ENCODE data around the gene LGALS7B.
"Not testable (repeated sequence)": the region's sequence is repeated elsewhere in the genome, so short reads cannot be mapped to it uniquely, and the experiment has no call there.

The LGALS7B gene

GRCh38 chr19:38819231-38819920 is 30.4 kb downstream of the LGALS7B start:
- no peak for DNase-seq (ENCODE audit: low read depth in 2 of 2)

DNA sequence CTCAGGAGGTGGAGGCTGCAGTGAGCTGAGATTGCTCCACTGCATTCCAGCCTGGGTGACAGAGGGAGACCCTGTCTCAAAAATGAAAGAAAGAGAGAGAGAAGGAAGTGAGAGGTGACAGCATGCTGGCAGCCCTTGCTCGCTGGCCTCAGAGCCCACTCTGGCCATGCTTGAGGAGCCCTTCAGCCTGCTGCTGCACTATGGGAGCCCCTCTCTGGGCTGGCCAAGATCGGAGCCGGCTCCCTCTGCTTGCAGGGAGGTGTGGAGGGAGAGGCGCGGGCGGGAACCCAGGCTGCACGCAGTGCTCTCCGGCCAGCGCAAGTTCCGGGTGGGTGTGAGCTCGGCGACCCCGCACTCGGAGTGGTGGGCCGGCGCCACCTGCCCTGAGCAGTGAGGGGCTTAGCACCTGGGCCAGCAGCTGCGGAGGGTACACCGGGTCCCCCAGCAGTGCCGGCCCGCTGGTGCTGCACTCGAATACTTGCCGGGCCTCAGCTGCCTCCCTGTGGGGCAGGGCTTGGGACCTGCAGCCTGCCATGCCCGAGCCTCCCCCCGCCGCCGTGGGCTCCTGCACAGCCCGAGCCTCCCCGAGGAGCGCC is 32.3 kb downstream of the LGALS7B start:
- not testable (repeated sequence) for DNase-seq (ENCODE audit: low read depth in 2 of 2)

DNA sequence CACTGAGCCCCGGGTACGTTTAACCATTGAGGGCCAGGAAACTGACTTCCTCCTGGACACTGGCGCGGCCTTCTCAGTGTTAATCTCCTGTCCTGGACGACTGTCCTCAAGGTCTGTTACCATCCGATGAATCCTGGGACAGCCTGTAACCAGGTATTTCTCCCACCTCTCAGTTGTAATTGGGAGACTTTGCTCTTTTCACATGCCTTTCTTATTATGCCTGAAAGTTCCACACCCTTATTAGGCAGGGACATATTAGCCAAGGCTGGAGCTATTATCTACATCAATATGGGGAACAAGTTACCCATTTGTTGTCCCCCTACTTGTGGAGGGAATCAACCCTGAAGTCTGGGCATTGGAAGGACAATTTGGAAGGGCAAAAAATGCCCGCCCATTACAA is 36.9 kb downstream of the LGALS7B start:
- DNase-seq (ENCODE audit: low read depth in 2 of 2), result not testable (repeated sequence)

- DNase-seq (ENCODE audit: low read depth in 2 of 2), result no peak
These were observed 38.0 kb downstream of the LGALS7B start for GRCh38 chr19:38826856-38827551.

DNA sequence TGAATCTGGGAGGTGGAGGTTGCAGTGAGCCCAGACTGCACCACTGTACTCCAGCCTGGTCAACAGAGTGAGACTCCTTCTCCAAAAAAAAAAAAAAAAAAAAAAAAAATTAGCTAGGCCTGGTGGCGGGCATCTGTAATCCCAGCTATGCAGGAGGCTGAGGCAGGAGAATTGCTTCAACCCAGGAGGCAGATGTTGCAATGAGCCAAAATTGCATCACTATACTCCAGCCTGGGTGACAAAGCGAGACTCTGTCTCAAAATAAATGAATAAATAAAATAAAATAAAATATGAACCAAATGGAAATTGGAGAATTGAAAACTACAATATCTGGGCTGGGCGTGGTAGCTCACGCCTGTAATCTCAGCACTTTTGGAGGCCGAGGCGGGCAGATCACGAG is 40.2 kb downstream of the LGALS7B start:
- not testable (repeated sequence) for DNase-seq (ENCODE audit: low read depth in 2 of 2)

DNA sequence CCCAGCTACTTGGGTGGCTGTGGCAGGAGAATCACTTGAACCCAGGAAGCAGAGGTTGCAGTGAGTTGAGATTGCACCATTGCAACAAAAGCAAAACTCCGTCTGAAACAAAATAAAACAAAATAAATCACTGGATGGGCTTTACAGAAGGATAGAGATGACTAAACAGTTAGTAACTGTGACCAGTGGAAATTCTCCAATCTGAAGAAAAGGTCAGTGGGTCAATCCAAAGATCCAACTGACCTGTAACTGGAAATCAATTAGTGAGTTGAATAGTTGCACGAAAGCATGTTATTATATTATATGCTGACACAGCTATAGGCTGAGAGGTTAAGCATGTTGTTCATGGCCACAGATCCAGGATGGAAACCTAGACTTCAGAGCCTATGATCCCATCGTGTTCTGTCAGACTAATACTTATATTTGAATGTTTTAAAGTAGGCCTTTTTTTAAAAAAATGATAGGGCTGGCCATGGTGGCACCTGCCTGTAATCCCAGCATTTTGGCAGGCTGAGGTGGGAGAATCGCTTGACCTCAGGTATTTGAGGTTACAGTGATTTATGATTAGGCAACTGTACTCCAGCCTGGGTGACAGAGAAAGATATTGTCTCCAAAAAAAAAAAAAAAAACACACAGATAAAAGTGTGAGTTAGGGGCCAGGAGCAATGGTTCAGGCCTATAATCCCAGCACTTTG is 41.2 kb downstream of the LGALS7B start:
- no peak for DNase-seq (ENCODE audit: low read depth in 2 of 2)

DNA sequence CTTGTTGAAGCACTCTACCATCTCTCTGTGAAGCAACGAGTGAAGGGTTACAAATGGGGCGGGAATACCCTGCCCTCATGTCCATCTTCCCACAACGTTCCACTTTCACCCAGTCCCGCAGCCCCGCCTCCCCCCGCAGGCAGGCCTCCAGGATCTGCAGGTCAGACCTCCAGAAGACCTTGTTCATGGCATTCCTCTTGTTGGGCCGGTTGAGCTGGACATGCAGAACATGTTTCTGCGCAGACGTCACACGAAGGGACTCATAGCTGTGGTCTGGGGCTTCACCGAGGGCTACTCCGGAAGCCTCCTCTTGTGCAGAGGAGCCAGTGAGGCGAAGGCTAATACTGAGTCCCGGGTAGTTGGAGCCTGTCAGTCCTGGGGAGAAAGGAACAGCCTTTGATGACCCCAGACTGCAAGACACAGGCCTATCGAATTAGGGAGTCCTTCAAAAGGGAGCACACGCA is 42.2 kb downstream of the LGALS7B start:
- no peak for DNase-seq (ENCODE audit: low read depth in 2 of 2)

DNA sequence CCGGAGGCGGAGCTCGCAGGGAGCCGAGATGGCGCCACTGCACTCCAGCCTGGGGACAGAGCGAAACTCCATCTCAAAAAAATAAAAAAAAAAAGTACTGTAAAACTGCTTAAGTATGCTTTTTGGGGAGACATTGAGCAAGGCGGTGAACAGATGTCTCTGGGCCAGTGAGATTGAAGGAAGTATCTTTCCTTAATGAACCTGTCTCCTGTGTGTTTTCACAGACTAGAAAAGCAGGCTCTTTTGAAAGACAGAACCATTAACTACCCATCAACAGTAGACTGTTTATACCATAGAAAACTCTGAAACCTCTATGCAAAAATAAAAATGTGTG is 44.1 kb downstream of the LGALS7B start:
- no peak for DNase-seq (ENCODE audit: low read depth in 2 of 2)

DNA sequence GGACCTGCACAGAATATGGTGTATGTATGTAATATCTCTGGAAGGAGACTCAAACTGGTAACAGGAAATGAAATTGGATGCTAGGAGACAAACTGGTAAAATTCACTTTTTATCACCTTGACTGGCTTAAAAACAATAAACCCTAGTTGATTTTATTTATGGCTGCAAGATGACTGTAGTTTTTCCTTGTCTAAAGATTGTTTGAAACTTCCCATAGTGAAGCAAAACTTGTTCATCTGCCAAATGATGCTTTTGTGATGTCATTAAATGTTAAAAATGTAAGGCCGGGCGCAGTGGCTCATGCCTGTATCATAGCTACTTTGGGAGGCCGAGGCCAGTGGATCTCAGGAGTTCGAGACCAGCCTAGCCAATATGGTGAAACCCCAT is 45.1 kb downstream of the LGALS7B start:
- DNase-seq (ENCODE audit: low read depth in 2 of 2), result no peak

DNA sequence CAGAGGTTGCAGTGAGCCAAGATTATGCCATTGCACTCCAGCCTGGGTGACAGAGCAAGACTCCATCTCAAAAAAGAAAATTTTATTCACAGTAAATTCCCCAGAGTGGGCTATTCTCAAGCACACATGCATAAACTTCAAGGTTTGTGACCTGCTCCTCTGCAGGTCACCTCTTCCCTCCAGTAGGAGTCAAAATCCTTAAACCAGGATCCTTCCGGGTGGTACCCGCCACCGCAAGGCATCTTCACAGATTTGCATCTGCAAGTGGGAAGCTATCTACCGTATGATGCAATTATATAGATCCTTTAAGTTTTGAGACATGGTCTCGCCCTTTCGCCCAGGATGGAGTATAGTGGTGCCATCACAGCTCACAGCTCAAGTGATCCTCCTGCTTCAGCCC is 45.6 kb downstream of the LGALS7B start:
- DNase-seq (ENCODE audit: low read depth in 2 of 2), result no peak

GRCh38 chr19:38836159-38836982 is 47.4 kb downstream of the LGALS7B start:
- DNase-seq (ENCODE audit: low read depth in 2 of 2), result no peak

DNA sequence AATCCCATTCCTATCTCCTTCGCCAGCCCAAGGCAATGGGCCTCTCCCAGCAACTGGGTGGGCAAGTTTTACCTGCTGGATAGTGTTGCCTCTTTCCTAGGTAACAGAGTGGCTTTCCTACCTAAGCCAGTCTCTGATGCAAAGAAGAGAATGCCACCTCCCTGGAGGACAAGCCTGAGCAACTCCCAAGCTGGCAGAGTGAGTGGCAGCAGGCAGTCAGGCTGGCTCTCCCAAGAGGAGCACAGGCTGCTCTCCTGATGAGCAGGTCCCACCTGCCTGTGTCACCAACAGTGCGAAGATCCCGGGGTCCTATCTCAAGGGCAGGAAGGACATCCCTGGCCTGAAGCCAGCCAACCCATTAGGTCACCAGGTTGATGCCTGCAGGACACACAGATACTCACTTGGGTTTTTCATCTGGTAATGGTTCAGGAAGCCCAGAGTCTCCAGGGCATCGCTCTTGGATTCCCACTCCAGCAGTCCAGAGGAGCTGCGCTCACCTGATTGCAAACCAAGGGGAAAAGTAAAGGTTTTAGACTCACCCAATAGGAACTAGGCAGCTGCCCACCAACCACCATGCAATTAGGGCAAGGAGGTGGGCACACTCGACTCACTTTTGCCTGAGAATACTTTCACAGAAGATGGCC is 48.1 kb downstream of the LGALS7B start:
- no peak for DNase-seq (ENCODE audit: low read depth in 2 of 2)

GRCh38 chr19:38837656-38838121 is 48.7 kb downstream of the LGALS7B start:
- no peak for DNase-seq (ENCODE audit: low read depth in 2 of 2)

GRCh38 chr19:38838208-38838985 is 49.4 kb downstream of the LGALS7B start:
- DNase-seq (ENCODE audit: low read depth in 2 of 2), result peak; percentile 47 to 52

DNA sequence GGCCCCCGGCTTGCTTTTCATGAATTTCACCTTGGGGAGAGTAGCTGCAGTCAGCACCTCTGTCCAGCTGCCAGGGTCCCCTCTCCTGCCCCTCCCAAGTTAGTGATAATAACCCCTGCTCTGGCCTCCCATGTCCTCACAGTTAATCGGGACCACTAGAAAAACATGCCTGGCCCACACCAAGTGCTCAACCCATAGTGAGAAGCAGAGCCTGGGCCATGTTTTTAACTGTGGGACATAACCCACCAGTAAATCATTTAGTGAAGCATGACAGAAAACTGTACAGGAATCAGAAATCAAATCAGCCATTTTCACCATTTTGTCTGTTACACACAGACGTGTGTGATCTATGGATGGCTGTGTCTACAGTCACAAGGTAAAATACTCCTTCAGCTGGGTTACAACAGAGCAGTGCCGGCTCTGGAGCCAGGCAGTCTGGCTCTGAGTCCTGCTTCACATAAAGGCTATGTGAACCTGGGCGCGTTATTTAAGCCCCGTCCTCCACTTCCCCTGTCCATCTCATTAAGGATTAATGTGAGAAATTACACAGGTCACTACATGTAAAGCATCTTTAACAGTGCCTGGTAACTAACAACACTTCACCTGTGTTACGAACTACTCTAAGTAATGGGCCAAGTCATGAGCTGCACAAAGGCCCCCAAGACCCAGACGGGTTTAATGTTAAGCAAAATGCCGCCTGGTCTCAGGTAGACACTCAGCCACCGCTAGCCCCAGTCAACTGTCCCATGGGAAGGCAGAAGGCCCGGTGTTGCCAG is 50.2 kb downstream of the LGALS7B start:
- DNase-seq (ENCODE audit: low read depth in 2 of 2), result no peak

DNA sequence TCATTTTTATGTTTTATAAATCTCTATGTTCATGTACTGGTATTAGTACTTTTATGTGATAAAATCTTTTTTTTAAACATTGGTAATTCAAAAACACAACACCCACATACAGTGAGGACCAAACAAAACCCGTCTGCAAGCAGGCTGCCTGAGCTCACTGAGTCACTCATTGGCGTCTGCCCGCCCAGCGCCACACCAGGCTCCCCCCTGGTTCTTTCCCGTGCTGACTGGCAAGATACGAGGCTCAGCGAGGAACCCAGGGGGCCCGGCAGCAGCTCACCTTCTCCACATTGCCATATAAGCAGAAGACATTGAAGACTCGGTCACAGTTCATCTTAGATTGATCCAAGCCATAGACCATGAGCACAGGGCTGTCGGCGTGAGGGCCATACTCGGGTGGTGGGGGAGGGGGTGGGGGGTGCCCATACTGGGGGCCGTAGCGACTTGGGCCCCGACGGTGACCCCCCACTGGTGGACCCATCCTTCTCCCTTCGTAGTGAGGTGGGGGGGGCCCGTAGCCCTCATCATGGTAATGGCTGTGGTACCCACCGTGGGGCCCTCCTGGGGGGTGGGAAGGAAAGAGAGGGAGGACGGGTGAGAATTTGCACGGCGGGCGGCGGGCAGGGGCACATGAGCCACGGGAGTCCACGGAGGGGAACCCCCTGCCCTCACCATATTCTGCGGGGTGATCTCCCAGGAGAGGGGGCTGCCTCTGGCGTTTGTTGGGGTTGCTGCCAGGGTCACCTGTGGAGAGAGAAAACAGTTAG is 51.0 kb downstream of the LGALS7B start:
- no peak for DNase-seq (ENCODE audit: low read depth in 2 of 2)

GRCh38 chr19:38840583-38840968 is 51.6 kb downstream of the LGALS7B start:
- DNase-seq (ENCODE audit: low read depth in 2 of 2), result no peak

Data from stimulated activated CD4-positive, alpha-beta T cell treated with anti-CD3 and anti-CD28 coated beads, Interleukin-12 subunit alpha, Interleukin-12 subunit beta, amount 100 ng/mL, for 24 hours (primary cell).